Measurements from ENCODE around the gene CHRFAM7A.
"Not testable (repeated sequence)": the region's sequence is repeated elsewhere in the genome, so short reads cannot be mapped to it uniquely, and the experiment has no call there.

The CHRFAM7A gene

DNA sequence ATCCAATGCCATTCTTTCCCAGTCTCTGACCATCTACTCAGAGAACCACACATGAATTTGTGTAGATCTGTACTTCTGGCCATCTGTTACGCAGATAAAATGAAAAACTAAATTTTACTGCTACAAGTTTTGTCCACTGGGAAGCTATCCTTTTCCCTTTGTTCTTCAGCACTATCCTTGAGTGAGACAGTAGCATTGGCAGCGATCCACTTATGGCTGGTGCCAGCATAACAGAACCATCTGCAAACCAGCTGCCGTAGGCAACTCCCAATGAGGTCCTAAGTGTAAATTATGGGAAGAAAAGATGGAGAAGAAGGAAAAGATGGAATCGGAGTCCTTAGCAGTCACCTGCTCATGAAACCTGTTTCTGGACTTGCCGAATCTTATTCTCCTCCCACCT is 72.3 kb downstream of the CHRFAM7A start:
- DNase-seq (ENCODE audit: low read depth in 2 of 3, low spot score in 1 of 3), result not testable (repeated sequence)

DNA sequence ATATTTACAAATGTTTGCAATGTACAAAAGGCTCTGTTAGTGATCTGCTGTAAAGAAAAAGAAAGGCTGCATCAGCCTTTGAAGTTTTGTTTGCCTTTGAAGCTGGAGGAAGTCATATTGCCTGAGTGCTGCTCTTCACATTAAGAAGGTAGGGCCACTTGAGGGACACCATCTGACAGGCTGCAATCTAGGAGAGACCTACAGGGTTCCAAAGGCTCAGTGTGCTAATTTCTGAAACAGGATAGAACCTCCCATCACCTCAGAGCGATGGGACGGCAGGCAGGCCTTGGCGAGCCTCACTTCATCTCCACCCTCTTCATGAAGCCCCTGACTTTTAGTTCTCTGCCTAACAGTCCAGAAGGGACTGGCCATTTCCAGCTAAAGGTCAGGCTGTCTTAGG is 77.6 kb downstream of the CHRFAM7A start:
- DNase-seq (ENCODE audit: low read depth in 2 of 3, low spot score in 1 of 3), result not testable (repeated sequence)

DNA sequence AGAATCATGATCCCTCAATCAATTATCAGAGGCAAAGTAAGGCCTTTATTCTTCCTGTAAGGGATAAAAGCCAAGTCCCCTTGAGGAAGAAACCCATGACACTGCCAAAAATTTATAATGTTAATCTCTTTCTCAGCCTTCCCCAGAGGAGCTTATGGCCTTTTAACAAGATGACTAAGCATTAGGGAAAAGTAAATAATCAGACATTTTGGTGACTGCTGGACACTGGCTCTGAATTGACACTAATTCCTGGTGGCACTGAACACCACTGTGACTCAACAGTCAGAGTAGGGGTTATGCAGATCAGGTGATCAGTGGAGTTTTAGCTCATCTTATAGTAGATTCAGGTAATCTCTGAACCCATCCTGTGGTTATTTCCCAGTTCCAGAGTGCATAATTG is 82.8 kb downstream of the CHRFAM7A start:
- not testable (repeated sequence) for DNase-seq (ENCODE audit: low read depth in 2 of 3, low spot score in 1 of 3)

All from stimulated activated CD4-positive, alpha-beta T cell treated with anti-CD3 and anti-CD28 coated beads, Interleukin-12 subunit alpha, Interleukin-12 subunit beta, amount 100 ng/mL, for 48 hours (primary cell).